Left renal pelvis (tissue), 4 donors: ENCODE data around the gene AP3S2. TPM values are rescaled to one million over a fixed set of nuclear protein-coding genes. Genes with fewer than 3 reads are reported as not detected.
"Not testable (repeated sequence)": the region's sequence is repeated elsewhere in the genome, so short reads cannot be mapped to it uniquely, and the experiment has no call there.

Source experiments
- DNase-seq, 4 donors: peaks; one replicate each; pipeline ENCODE4 v3.0.0-alpha.2; 2013; ENCODE audit warnings: low read depth in 4 of 4, low spot score in 3 of 4
- polyA plus RNA-seq, 4 donors: library from polyadenylated mRNA; unstranded; fragments of 120-200 nt; gene quantifications; one replicate each; pipeline ENCODE4 v1.2.1, GENCODE V29; 2013; ENCODE audit not compliant: insufficient read length in 4 of 4

AP3S2 gene
- polyA plus RNA-seq, 4 donors = 25.7 to 50.1 (median 43.7) TPM

- no peak for DNase-seq
Measured at GRCh38 chr15:89904519-89904918, 10.7 kb upstream of the AP3S2 start.

- DNase-seq = no peak
Measured at GRCh38 chr15:89903858-89904130, 10.0 kb upstream of the AP3S2 start.

GRCh38 chr15:89903015-89903857, 9.4 kb upstream of the AP3S2 start:
- DNase-seq = no peak

- DNase-seq = no peak
Measured at GRCh38 chr15:89900849-89901248, 7.1 kb upstream of the AP3S2 start.

GRCh38 chr15:89899951-89900567, 6.3 kb upstream of the AP3S2 start:
- DNase-seq = no peak

- DNase-seq = no peak
Measured at GRCh38 chr15:89899295-89899945, 5.6 kb upstream of the AP3S2 start.

GRCh38 chr15:89898614-89899294, 5.0 kb upstream of the AP3S2 start:
- DNase-seq = no peak

- no peak for DNase-seq
Measured at GRCh38 chr15:89898146-89898545, 4.4 kb upstream of the AP3S2 start.

GRCh38 chr15:89893027-89893426, 767 bp downstream of the AP3S2 start:
- DNase-seq = no peak

- no peak for DNase-seq
Measured at GRCh38 chr15:89888214-89888804, 5.5 kb downstream of the AP3S2 start.

GRCh38 chr15:89885611-89886010, 8.2 kb downstream of the AP3S2 start:
- DNase-seq = no peak

GRCh38 chr15:89885179-89885578, 8.6 kb downstream of the AP3S2 start:
- not testable (repeated sequence) for DNase-seq

- DNase-seq = no peak
Measured at GRCh38 chr15:89883518-89883917, 10.3 kb downstream of the AP3S2 start.

- no peak for DNase-seq
Measured at GRCh38 chr15:89880727-89881126, 13.1 kb downstream of the AP3S2 start.

- DNase-seq = no peak
Measured at GRCh38 chr15:89878323-89878722, 15.5 kb downstream of the AP3S2 start.

GRCh38 chr15:89877083-89877425, 16.7 kb downstream of the AP3S2 start:
- no peak for DNase-seq

GRCh38 chr15:89876396-89877082, 17.3 kb downstream of the AP3S2 start:
- no peak for DNase-seq

- no peak for DNase-seq
Measured at GRCh38 chr15:89875741-89876140, 18.1 kb downstream of the AP3S2 start.

- peak in 1 of 4 donors; percentile 24 for DNase-seq
Measured at GRCh38 chr15:89874926-89875564, 18.7 kb downstream of the AP3S2 start.

GRCh38 chr15:89870688-89871288, 23.0 kb downstream of the AP3S2 start:
- DNase-seq = no peak
